HG02981 (cell line): Measurements from ENCODE around the gene PCSK7.
"Not testable (repeated sequence)": the region's sequence is repeated elsewhere in the genome, so short reads cannot be mapped to it uniquely, and the experiment has no call there.

Experiments used
- ATAC-seq: cut with Tn5 transposase; IDR thresholded peaks from one replicate; pipeline ENCODE4 v1.9.1; 2021; ENCODE audit warnings: mild to moderate bottlenecking, moderate library complexity; ENCODE audit not compliant: unreplicated experiment

Gene PCSK7

GRCh38 chr11:117186431-117186761 lies 45.5 kb downstream of the PCSK7 start:
- ATAC-seq: no peak

- ATAC-seq: no peak
Measured at GRCh38 chr11:117185736-117186430, 46.0 kb downstream of the PCSK7 start.

DNA sequence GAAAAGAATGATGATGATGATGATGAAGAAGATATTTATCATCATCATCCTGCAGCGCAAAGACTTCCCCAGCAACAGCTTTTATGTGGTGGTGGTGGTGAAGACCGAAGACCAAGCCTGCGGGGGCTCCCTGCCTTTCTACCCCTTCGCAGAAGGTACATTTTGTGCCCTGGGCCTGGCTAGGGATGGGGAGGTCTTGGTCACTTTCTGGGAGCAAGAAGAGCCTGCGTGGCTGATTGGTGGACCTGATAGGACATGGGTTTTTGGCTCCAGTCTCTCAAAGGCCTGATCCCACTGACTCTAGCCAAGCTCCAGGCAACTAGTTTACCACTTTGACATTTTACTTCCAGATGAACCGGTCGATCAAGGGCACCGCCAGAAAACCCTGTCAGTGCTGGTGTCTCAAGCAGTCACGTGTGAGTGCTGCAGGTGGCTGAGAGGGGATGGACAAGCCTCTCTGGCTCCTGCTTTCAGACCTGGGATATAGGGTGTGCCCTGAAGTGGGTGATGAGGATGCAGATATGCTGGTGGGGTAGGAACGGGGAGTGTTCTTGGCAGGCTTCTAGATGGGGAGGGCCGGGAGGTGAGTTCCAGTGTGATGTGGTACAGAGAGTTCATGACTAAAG lies 48.0 kb downstream of the PCSK7 start:
- ATAC-seq: no peak

DNA sequence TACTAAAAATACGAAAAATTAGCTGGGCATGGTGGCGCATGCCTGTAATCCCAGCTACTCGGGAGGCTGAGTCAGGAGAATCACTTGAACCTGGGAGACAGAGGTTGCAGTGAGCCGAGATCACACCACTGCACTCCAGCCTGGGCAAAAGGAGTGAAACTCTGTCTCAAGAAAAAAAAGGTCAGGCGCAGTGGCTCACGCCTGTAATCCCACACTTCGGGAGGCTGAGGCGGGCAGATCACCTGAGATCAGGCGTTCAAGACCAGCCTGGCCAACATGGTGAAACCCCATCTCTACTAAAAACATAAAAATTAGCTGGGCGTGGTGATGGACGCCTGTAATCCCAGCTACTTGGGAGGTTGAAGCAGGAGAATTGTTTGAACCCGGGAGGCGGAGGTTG lies 48.7 kb downstream of the PCSK7 start:
- not testable (repeated sequence) for ATAC-seq

DNA sequence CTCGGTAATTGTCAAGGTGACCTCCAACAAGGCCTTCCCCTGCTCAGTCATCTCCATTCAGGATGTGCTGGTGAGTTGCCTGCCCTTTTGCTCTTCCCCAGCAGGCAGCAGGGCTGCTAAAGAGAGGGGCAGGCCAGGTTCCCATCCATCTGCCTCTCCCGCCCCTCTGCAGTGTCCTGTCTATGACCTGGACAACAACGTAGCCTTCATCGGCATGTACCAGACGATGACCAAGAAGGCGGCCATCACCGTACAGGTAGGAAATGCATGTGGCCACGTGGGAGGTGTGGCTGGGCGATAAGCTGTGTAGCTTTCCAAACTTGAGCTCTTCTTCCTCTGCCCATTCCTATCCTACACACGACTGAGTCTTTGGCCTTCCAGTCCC lies 49.3 kb downstream of the PCSK7 start:
- no peak for ATAC-seq

DNA sequence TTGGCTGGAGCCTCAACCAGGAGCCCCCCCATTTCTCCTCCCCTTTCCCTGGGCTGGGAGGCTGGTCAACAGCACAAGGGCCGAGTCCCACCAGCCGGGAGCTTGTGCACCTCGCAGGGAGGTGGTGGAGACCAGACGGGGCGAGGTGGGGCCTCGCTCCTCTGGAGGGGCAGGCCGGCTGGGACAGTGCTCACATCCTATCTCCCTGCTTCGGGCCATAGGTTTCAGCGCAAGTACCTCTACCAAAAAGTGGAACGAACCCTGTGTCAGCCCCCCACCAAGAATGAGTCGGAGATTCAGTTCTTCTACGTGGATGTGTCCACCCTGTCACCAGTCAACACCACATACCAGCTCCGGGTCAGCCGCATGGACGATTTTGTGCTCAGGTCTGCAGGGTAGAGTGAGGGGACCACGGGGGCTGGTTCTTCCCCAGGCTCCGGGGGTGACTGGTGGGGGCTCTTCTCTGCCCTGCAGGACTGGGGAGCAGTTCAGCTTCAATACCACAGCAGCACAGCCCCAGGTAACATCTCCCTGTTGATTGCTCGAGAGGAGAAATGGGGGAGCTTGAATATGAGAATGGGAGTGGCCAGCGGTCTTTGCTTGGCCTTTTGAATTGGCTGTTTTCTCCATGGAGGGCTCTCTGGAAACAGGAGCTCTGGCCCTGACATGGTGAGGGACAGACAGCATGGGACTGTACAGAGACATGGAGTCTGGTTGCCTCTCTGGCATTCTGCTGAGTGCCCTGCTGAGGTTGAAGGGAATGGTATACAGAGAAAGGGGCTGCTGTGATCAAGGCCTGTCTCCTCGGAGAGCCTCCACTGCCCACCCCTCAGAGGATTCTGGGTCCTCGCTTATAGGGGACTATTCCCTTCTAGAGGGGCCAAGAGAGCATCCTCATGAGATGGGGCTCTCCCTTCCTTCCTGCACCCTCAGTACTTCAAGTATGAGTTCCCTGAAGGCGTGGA lies 50.0 kb downstream of the PCSK7 start:
- ATAC-seq: no peak

GRCh38 chr11:117180661-117181585 lies 51.0 kb downstream of the PCSK7 start:
- ATAC-seq: peak; percentile 24

- ATAC-seq: no peak
Measured at GRCh38 chr11:117180020-117180419, 51.9 kb downstream of the PCSK7 start.

DNA sequence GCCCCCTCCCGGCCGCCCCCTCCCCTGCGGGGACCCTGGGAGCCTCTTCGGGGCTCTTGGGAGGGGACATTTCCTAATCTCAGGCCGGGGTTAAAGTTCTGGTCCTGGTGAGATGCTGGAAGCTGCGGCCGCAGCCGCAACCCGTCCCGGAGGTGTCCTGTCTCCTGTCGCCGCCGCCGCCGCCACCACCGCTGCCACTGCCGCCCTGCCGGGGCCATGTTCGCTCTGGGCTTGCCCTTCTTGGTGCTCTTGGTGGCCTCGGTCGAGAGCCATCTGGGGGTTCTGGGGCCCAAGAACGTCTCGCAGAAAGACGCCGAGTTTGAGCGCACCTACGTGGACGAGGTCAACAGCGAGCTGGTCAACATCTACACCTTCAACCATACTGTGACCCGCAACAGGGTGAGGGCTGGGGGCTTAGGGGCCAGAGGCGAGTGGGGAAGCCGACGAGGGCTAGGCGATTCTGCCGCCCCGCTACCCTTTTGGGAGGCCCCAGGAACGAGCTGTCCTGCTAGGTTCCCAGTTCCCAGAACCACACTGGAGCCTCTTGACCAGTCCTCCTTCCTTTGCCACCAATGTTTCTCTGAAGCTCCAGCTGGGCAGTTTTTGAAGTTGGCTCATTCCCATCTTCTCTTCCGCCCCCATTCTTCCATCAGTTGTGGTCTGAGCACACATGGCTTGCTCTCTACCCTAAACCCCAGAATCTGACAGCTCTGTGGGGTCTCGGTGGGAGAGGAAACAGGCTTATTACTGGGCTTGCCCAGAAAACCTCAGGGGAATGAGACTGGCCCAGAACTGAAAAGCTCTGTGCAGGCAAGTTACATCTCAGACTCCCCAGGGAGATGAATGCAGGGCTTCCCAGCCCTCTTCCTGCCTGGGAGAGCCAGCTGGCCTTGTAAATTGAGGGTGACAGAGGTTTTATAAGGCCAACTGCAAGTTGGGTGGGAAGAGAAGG lies 52.5 kb downstream of the PCSK7 start:
- peak; percentile 24 for ATAC-seq

GRCh38 chr11:117178210-117179034 lies 53.5 kb downstream of the PCSK7 start, which contains the start of gene SIDT2:
SIDT2 (plus strand) TSS chr11:117178743; CDS start chr11:117179264, 521 bp downstream.
- peak; percentile 89 for ATAC-seq

- no peak for ATAC-seq
Measured at GRCh38 chr11:117177534-117178209, 54.2 kb downstream of the PCSK7 start.

GRCh38 chr11:117176186-117176585 lies 55.7 kb downstream of the PCSK7 start:
- no peak for ATAC-seq

DNA sequence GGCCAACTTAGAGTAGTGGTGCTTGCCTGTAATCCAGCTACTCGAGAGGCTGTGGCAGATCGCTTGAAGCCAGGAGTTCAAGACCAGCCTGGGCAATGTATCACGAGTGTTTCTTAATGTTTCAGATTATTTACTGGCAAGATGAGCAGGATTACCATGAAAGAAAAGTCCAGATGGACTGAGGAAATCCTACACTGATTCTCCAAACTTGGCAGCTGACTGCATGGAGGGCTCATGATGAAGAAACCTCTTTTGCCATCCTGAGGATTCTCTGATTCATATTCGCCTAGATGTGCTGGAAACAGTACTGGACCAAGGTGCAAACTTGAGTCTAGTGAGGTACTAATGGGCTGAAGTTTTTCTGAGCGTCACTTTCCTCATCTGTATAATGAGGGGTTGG lies 56.1 kb downstream of the PCSK7 start:
- no peak for ATAC-seq

DNA sequence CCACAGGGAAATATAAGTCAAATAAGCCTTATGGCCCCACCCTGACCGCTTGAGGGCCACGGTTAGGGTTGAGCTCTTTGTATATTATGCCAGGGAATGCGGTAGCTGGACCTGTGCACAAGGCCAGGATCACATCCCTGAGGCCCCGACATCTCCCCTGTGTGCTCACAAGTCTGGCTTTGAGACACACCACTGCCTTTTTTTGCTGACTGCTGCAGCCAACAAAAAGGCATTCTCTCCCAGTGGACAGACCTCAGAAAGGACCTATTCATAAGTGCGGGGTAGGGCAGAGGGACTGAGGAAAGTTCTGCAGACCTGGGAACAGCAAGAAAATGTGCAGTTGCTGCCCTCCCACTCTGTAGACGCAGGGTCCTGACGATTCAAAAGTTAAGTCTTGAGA lies 56.8 kb downstream of the PCSK7 start:
- no peak for ATAC-seq

GRCh38 chr11:117172724-117173421 lies 59.0 kb downstream of the PCSK7 start:
- ATAC-seq: no peak

DNA sequence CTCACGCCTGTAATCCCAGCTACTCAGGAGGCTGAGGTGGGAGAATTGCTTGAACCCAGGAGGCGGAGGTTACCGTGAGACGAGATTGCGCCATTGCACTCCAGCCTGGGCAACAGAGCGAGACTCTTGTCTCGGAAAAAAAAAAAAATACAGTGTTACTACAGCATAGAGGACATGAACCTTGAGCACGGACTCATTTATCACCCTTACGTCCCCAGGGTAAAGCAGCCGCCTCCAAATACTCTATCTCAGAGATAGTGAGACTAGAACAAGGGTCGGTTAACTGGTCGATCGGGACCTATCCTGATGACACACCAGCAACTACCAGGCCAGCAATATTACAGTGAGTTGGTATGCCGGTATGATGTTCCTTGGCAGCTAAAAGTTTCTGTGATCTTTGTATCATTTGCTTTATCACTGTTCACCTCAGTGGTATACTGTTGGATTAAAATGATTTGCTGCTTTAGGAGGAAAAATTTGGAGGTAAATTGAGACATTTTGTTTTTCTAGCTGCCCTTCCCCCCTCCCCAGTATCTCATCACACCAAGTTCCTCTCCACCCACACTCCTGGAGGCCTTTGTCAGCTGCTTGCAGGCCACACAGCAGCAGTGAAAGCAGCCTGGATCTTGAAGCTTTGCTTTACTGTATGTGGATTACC lies 60.3 kb downstream of the PCSK7 start:
- no peak for ATAC-seq

DNA sequence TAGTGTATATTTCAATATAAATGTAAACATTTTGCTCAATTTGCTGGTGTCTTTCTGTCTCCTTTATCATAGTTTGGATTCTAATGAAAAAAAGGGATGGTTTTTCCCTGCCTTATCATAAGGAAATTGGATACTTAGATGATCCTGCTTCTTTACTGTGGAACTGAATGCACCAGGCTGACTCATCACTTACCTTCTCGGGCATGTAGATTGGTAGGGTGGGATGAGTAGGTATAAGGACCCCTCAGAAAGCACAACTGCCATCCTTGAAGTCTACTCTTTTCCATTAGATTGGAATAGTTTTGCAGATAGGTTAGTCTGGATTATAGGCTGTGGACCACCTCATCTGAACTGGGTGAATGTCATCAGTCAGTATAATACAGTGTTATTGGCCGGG lies 60.9 kb downstream of the PCSK7 start:
- ATAC-seq: no peak
